AG08396 (cell line): ENCODE data around the gene SLC27A3.
A peak's percentile ranks its signal among the peaks of the same experiment; 100 is the strongest.

Experiments
- DNase-seq: peaks from one replicate; pipeline ENCODE4 v3.0.0; 2012; ENCODE audit warnings: low spot score, mixed read lengths

Gene SLC27A3

GRCh38 chr1:153799016-153799415 is 23.8 kb downstream of the SLC27A3 start:
- DNase-seq = no peak

GRCh38 chr1:153799566-153800465 is 24.6 kb downstream of the SLC27A3 start:
- no peak for DNase-seq

- no peak for DNase-seq
These were observed 25.3 kb downstream of the SLC27A3 start for GRCh38 chr1:153800516-153800915.

DNA sequence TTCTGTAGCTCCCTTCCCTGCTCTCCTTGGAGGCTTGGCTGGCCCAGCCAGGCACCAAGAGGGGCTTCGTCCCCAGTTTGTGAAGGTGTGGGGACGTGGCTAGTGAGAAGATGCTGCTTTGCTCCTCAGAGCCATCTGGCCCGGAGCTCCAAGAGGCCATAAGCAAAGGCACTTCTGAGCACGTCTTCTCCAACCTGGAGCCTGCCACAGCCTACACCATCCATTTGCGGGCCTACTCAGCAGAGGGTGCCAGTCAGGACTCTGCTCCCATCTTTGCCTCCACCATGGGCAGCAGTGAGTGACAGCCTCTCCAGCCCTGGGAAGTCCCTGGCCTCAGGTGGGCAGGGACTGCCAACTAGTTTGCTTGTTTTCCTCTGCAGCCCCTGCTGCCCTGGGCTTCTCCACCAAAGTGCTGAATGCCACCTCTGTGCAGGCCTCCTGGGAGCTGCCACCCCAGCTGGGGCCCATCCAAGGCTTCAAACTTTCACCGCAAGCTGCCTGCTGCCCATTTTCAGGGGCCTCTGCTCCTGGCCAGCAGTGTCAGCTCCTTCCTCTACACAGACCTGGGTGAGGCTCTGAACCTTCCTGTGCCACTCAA is 25.9 kb downstream of the SLC27A3 start:
- no peak for DNase-seq

GRCh38 chr1:153801786-153802697 is 26.8 kb downstream of the SLC27A3 start:
- DNase-seq = no peak

DNA sequence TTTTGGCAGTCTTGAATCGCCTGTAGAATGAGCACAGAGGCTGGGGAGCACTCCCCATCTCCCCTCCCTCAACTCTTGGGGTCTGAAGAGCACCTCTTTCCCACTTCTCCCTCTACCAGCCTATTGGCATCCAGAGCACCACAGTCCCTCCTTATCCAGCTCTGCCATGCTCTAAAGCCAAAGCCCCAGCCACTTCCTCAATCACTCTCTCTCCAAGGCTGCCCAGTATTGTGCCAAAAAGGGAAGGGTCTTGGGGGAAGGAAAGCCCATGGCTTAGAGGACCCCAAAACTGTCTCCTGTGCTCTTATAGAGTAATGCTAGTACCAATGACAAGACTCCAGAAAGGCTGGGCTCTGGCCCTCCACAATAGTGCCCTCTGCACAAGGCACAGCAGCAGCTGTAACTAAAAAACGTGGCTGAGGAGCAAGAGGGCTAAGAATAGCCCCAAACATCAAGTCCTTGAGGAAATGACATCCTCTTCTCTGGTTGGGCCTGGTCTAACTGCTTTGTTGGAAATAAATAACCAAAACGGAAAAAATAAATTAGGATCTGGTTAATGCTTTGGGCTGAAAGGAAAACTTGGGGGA is 28.4 kb downstream of the SLC27A3 start:
- no peak for DNase-seq

- DNase-seq = no peak
These were observed 28.9 kb downstream of the SLC27A3 start for GRCh38 chr1:153804112-153804511.

DNA sequence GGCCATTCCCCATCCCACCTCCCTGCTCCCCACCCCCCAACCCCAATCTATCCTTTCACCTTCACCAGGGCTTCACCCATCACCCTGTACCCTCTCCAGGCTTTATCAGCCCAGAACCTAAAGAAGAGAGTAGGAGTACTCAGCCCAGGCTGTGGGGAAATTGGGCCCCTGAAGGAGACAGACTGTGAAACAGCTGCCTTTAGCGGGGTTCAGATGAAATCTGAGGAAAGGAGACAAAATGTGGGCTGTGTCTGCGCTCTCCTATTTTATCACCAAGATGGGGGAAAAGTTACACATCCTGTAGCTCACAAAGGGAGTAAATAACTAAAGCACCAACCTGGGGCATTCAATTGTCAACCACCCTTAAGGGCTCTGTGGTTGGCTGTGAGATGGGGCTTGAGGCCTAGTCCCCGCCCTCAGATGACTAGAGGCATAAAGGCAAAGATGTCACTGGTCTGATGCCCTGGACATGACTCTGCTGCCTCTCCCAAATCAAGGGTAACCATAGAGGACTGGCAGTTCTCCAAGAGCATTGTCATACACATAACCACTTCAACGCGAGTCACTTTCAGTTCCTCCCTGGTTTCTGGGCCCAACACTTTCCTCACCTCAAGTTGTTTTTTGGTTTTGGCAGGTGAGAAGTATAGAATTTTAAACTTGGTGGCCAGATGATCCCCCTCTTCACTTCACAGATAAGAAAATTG is 30.0 kb downstream of the SLC27A3 start:
- DNase-seq = peak; percentile 86

DNA sequence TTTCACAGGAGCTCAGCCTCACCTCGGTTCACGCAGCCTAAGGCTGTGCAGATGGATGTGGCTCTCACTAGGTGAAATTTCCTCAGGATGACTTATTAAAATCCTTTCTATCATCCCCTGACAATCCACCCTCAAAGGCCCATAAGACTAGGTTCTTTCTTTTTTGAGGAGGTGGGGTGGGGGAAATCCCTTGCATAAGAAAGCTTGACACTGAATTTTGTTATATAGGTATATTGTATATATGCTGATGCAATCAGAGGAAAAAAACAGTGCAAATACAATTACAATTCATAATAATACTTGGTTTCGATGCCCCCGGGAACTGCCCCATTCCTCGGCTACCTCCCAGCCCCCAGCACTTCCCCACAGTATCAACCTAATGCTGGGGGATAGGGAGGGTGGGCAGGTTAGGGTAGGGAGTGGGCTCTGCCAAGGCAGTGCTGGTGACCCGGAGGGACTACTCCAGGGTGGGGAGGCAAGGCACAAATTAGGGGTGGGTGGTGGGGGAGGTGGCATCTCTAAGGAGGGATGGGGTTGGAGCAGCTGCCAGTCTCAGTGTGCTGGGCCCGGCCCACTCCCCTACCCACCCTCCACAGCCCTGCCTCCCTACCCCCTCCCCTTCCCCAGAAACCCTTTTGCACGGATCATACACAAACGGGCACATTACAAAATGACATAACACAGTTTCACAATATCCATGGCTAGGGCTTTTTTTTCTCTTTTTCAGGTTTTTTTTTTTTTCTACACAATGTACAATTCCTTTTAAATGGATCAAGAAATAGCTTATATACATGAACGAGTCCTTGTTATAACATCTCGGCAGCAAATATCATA is 30.9 kb downstream of the SLC27A3 start:
- DNase-seq = no peak

GRCh38 chr1:153816283-153816889 is 41.2 kb downstream of the SLC27A3 start:
- DNase-seq = peak; percentile 57

- DNase-seq = no peak
These were observed 43.7 kb downstream of the SLC27A3 start for GRCh38 chr1:153818876-153819275.

GRCh38 chr1:153827168-153827964 is 52.2 kb downstream of the SLC27A3 start:
- DNase-seq = no peak
